MM.1S (cell line): ENCODE measurements around the gene RPL9.

Experiments used
- EZH2 ChIP-seq: fragments of 300-600 bp; sonication (generic); optimal IDR thresholded peaks from 2 replicates; pipeline ENCODE3; 2017; ENCODE audit warnings: low read depth, mild to moderate bottlenecking, antibody characterized with exemption, low read length, mixed read lengths
- EZH2phosphoT487 ChIP-seq: fragments of 300-600 bp; sonication (generic); IDR thresholded peaks from 2 replicates; pipeline ENCODE4 v1.6.1; 2018; ENCODE audit warnings: antibody characterized with exemption, low read length
- TF ChIP-seq, protein P1 (sequence below): fragments of 300-600 bp; sonication (generic); IDR thresholded peaks from 2 replicates; pipeline ENCODE4 v1.5.1; 2016; ENCODE audit warnings: antibody characterized with exemption, low read length, mixed read lengths

DNA sequence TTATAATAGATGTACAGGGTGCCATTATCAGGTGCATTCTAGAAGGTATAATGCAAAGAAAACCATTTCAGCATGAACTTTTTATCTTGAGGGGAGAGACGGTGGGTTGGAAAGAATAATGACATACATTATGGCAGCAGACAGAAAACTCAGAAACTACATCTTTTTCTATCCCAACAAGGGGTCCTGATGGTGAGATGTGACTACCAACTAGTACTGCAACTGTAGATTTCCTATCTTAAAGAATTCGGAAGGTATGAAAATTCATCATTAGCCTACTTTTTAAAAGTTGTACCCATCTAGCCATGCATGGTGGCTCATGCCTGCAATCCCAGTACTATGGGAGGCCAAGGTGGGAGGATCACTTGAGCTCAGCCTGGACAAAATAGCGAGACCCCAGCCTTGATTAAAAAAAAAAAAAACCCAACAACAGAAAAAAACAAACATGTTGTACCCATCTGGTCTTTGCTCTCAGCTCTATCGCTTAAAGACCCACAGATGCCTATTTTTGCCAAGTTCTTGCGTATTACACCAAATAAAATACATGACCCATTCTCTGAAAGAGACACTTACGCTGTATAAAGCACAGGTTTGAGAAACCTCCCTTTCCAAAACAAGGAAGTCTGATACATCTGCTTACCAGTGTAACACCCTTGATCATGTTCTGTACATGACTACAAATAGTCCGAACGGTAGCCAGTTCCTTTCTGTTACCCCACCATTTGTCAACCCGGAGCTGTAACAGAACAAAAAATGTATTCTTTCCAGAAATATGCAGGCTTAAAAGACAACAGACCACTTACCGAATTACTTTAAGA is 1.6 kb downstream of the RPL9 start:
- TF ChIP-seq, protein P1, sequence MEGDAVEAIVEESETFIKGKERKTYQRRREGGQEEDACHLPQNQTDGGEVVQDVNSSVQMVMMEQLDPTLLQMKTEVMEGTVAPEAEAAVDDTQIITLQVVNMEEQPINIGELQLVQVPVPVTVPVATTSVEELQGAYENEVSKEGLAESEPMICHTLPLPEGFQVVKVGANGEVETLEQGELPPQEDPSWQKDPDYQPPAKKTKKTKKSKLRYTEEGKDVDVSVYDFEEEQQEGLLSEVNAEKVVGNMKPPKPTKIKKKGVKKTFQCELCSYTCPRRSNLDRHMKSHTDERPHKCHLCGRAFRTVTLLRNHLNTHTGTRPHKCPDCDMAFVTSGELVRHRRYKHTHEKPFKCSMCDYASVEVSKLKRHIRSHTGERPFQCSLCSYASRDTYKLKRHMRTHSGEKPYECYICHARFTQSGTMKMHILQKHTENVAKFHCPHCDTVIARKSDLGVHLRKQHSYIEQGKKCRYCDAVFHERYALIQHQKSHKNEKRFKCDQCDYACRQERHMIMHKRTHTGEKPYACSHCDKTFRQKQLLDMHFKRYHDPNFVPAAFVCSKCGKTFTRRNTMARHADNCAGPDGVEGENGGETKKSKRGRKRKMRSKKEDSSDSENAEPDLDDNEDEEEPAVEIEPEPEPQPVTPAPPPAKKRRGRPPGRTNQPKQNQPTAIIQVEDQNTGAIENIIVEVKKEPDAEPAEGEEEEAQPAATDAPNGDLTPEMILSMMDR = no peak
- TF ChIP-seq EZH2 (no peak), EZH2phosphoT487 (no peak)
